Ishikawa (cell line): ENCODE measurements around the gene GALK2.

Source experiments
- CEBPB ChIP-seq: IDR thresholded peaks from 2 replicates; pipeline ENCODE4 v1.6.1; 2012
- CREB1 ChIP-seq: IDR thresholded peaks from 2 replicates; pipeline ENCODE4 v1.6.1; 2012; ENCODE audit warnings: low read depth
- EGR1 ChIP-seq: IDR thresholded peaks from 2 replicates; pipeline ENCODE4 v1.6.1; 2012
- EP300 ChIP-seq: IDR thresholded peaks from 2 replicates; pipeline ENCODE4 v1.6.1; 2012; ENCODE audit warnings: borderline replicate concordance
- FOXM1 ChIP-seq: IDR thresholded peaks from 2 replicates; pipeline ENCODE4 v1.6.1; 2012; ENCODE audit warnings: low read depth, borderline replicate concordance
- NFIC ChIP-seq: IDR thresholded peaks from 2 replicates; pipeline ENCODE4 v1.6.1; 2012
- RAD21 ChIP-seq: IDR thresholded peaks from 2 replicates; pipeline ENCODE4 v1.6.1; 2012; ENCODE audit warnings: low read depth
- TAF1 ChIP-seq: IDR thresholded peaks from 2 replicates; pipeline ENCODE4 v1.6.1; 2012; ENCODE audit warnings: low read depth, mild to moderate bottlenecking
- TCF12 ChIP-seq: IDR thresholded peaks from 2 replicates; pipeline ENCODE4 v1.6.1; 2012; ENCODE audit warnings: low read depth
- TEAD4 ChIP-seq: IDR thresholded peaks from 2 replicates; pipeline ENCODE4 v1.6.1; 2012
- YY1 ChIP-seq: IDR thresholded peaks from 2 replicates; pipeline ENCODE4 v1.6.1; 2012; ENCODE audit warnings: low read depth
- TF ChIP-seq, protein P1 (sequence below): IDR thresholded peaks from 2 replicates; pipeline ENCODE4 v1.6.1; 2012; ENCODE audit warnings: low read depth, mild to moderate bottlenecking
- TF ChIP-seq, protein P2 (sequence below): IDR thresholded peaks from 2 replicates; pipeline ENCODE4 v1.6.1; 2012
- TF ChIP-seq, protein P3 (sequence below): IDR thresholded peaks from 2 replicates; pipeline ENCODE4 v1.6.1; 2012

GRCh38 chr15:49137861-49138260, 32.2 kb upstream of the GALK2 start:
- TF ChIP-seq, protein P1, sequence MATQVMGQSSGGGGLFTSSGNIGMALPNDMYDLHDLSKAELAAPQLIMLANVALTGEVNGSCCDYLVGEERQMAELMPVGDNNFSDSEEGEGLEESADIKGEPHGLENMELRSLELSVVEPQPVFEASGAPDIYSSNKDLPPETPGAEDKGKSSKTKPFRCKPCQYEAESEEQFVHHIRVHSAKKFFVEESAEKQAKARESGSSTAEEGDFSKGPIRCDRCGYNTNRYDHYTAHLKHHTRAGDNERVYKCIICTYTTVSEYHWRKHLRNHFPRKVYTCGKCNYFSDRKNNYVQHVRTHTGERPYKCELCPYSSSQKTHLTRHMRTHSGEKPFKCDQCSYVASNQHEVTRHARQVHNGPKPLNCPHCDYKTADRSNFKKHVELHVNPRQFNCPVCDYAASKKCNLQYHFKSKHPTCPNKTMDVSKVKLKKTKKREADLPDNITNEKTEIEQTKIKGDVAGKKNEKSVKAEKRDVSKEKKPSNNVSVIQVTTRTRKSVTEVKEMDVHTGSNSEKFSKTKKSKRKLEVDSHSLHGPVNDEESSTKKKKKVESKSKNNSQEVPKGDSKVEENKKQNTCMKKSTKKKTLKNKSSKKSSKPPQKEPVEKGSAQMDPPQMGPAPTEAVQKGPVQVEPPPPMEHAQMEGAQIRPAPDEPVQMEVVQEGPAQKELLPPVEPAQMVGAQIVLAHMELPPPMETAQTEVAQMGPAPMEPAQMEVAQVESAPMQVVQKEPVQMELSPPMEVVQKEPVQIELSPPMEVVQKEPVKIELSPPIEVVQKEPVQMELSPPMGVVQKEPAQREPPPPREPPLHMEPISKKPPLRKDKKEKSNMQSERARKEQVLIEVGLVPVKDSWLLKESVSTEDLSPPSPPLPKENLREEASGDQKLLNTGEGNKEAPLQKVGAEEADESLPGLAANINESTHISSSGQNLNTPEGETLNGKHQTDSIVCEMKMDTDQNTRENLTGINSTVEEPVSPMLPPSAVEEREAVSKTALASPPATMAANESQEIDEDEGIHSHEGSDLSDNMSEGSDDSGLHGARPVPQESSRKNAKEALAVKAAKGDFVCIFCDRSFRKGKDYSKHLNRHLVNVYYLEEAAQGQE = no peak
- TF ChIP-seq, protein P2, sequence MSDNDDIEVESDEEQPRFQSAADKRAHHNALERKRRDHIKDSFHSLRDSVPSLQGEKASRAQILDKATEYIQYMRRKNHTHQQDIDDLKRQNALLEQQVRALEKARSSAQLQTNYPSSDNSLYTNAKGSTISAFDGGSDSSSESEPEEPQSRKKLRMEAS = no peak
- TF ChIP-seq TCF12 (no peak), CREB1 (no peak), YY1 (no peak), EGR1 (no peak), EP300 (no peak), NFIC (no peak), RAD21 (no peak), TEAD4 (no peak), CEBPB (no peak), TAF1 (no peak), FOXM1 (no peak)
- TF ChIP-seq, protein P3, sequence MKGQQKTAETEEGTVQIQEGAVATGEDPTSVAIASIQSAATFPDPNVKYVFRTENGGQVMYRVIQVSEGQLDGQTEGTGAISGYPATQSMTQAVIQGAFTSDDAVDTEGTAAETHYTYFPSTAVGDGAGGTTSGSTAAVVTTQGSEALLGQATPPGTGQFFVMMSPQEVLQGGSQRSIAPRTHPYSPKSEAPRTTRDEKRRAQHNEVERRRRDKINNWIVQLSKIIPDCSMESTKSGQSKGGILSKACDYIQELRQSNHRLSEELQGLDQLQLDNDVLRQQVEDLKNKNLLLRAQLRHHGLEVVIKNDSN = no peak
